HepG2 (cell line): ENCODE data around the gene GPS1. TPM values are rescaled to one million over a fixed set of nuclear protein-coding genes. Genes with fewer than 3 reads are reported as not detected.

Experiments used
- ATAC-seq: fragments of 200-7000 bp; cut with Tn5 transposase; 3 replicates; pipeline ENCODE4 v1.9.1; 2020; ENCODE audit warnings: mild to moderate bottlenecking, moderate library complexity
- BruUV-seq: library from RNA; stranded (reverse); fragments of 400-500 nt; replicated peaks from 2 replicates; lab custom pipeline; 2021; lab: Mats Ljungman, UMichigan
- CTCF ChIA-PET: fragments of 300-600 bp; formaldehyde crosslinking; extraction: SDS; loops from one replicate; lab custom pipeline; 2021; ENCODE audit warnings: low total read pairs, inconsistent platforms, low intra/inter-chr PET ratio; lab: Yijun Ruan, JAX
- POLR2A ChIA-PET: fragments of 350-600 bp; sonication (Branson Sonifier 250); formaldehyde crosslinking; loops from one replicate; lab custom pipeline; 2020; ENCODE audit warnings: antibody characterized with exemption, inconsistent platforms; lab: Yijun Ruan, JAX
- DNase-seq: peaks from one replicate; pipeline ENCODE4 v3.0.0-alpha.2; 2015; ENCODE audit warnings: low spot score
- FAIRE-seq: peaks from 3 replicates; lab custom pipeline; 2011; peaks lifted over from hg19 to GRCh38; lab: Jason Lieb, UNC
- H2AFZ ChIP-seq: one replicate; pipeline ENCODE4 v1.6.1; 2011; ENCODE audit warnings: low read length, inconsistent platforms
- H3K27ac ChIP-seq: fragments of 300-600 bp; 3 replicates; pipeline ENCODE4 v1.8.0; 2011; ENCODE audit warnings: mixed run types, mild to moderate bottlenecking, mixed read lengths, low read length, inconsistent platforms; ENCODE audit not compliant: insufficient read depth; ENCODE audit errors: extremely low read length
- H3K27me3 ChIP-seq, 2 experiments: fragments of 200-600 bp in 1 of 2; 2 replicates in 1 of 2; 3 replicates in 1 of 2; pipeline versions ENCODE4 v1.6.0 to v1.8.0; 2011; ENCODE audit warnings: low read length in 2 of 2, mild to moderate bottlenecking in 2 of 2, moderate library complexity in 2 of 2, inconsistent platforms in 1 of 2; ENCODE audit not compliant: insufficient read depth in 2 of 2, control insufficient read depth in 1 of 2
- H3K36me3 ChIP-seq, 2 experiments: fragments of 200-600 bp in 1 of 2; replicated peaks in 1 of 2; 2 replicates in 1 of 2; 3 replicates in 1 of 2; pipeline versions ENCODE4 v1.5.1 to v1.8.0; 2011; ENCODE audit warnings: low read length in 2 of 2, inconsistent platforms in 1 of 2; ENCODE audit not compliant: insufficient read depth in 2 of 2, control insufficient read depth in 1 of 2
- H3K4me1 ChIP-seq: 2 replicates; pipeline ENCODE4 v1.5.1; 2012; ENCODE audit warnings: low read length, inconsistent platforms; ENCODE audit not compliant: insufficient read depth
- H3K4me2 ChIP-seq: 2 replicates; pipeline ENCODE4 v1.6.0; 2011; ENCODE audit warnings: low read depth, low read length, inconsistent platforms
- H3K4me3 ChIP-seq, 3 experiments: fragments of 200-600 bp in 1 of 3; sonication (generic), shearing (Covaris generic) in 1 of 3; replicated peaks in 1 of 3; 2 replicates each; pipeline ENCODE4 v1.5.1; 2011 to 2016; ENCODE audit warnings: low read length in 3 of 3, inconsistent platforms in 2 of 3, low read depth in 2 of 3, mild to moderate bottlenecking in 2 of 3, control low read depth in 1 of 3, mixed read lengths in 1 of 3; ENCODE audit not compliant: insufficient read depth in 1 of 3
- H3K79me2 ChIP-seq: one replicate; pipeline ENCODE4 v1.6.1; 2011; ENCODE audit warnings: low read length, inconsistent platforms; ENCODE audit not compliant: insufficient read depth
- H3K9ac ChIP-seq: 2 replicates; pipeline ENCODE4 v1.6.0; 2011; ENCODE audit warnings: mild to moderate bottlenecking, low read depth, low read length, inconsistent platforms; ENCODE audit not compliant: insufficient read depth
- H3K9me3 ChIP-seq: 2 replicates; pipeline ENCODE4 v1.5.1; 2012; ENCODE audit warnings: mild to moderate bottlenecking, low read length
- H4K20me1 ChIP-seq: 2 replicates; pipeline ENCODE4 v1.6.0; 2011; ENCODE audit warnings: inconsistent platforms, mild to moderate bottlenecking, low read length, moderate library complexity; ENCODE audit not compliant: insufficient read depth
- ATRX ChIP-seq: sonication (generic); formaldehyde crosslinking; IDR thresholded peaks from 2 replicates; pipeline ENCODE4 v1.4.0; 2020; ENCODE audit warnings: missing genetic modification reagents, borderline replicate concordance
- CHCHD3 ChIP-seq: sonication (generic); formaldehyde crosslinking; IDR thresholded peaks from 2 replicates; pipeline ENCODE4 v1.8.0; 2022; ENCODE audit warnings: mild to moderate bottlenecking, missing genetic modification reagents, moderate library complexity
- HHEX ChIP-seq: IDR thresholded peaks from 2 replicates; pipeline ENCODE4 v1.6.1; 2016; ENCODE audit warnings: control low read depth
- HNRNPL ChIP-seq: fragments of 200-400 bp; formaldehyde crosslinking; IDR thresholded peaks from 2 replicates; pipeline ENCODE4 v1.6.1; 2017; ENCODE audit warnings: mild to moderate bottlenecking, low read depth, low read length
- KDM6A ChIP-seq: IDR thresholded peaks from 2 replicates; pipeline ENCODE4 v1.6.1; 2016; ENCODE audit warnings: low read depth
- MATR3 ChIP-seq: sonication (generic); formaldehyde crosslinking; IDR thresholded peaks from 2 replicates; pipeline ENCODE4 v1.4.0; 2020; ENCODE audit warnings: missing genetic modification reagents
- NCOA2 ChIP-seq: sonication (generic); formaldehyde crosslinking; IDR thresholded peaks from 2 replicates; pipeline ENCODE4 v1.8.0; 2022; ENCODE audit warnings: inconsistent platforms
- PAWR ChIP-seq: sonication (generic); formaldehyde crosslinking; IDR thresholded peaks from 2 replicates; pipeline ENCODE4 v1.4.0; 2020; ENCODE audit warnings: missing genetic modification reagents, mild to moderate bottlenecking, borderline replicate concordance
- PRMT3 ChIP-seq: sonication (generic); formaldehyde crosslinking; IDR thresholded peaks from 2 replicates; pipeline ENCODE4 v1.8.1; 2022; ENCODE audit warnings: low read depth, mild to moderate bottlenecking, moderate library complexity, missing genetic modification reagents, borderline replicate concordance
- SMAD9 ChIP-seq: sonication (generic); formaldehyde crosslinking; IDR thresholded peaks from 2 replicates; pipeline ENCODE4 v1.5.1; 2020; ENCODE audit warnings: mild to moderate bottlenecking, missing genetic modification reagents
- TCF7 ChIP-seq: sonication (generic); IDR thresholded peaks from 2 replicates; pipeline ENCODE4 v1.6.1; 2016; ENCODE audit warnings: antibody characterized with exemption, low read depth
- TIGD3 ChIP-seq: sonication (generic); formaldehyde crosslinking; IDR thresholded peaks from 2 replicates; pipeline ENCODE4 v1.5.1; 2020; ENCODE audit warnings: mild to moderate bottlenecking, missing genetic modification reagents, borderline replicate concordance
- USF2 ChIP-seq, 2 experiments: sonication (generic) in 1 of 2; formaldehyde crosslinking in 1 of 2; IDR thresholded peaks; 2 replicates each; pipeline versions ENCODE4 v1.5.1 to v1.6.1; 2011 to 2020; ENCODE audit warnings: borderline replicate concordance in 1 of 2, low read depth in 1 of 2, low read length in 1 of 2, mild to moderate bottlenecking in 1 of 2, missing genetic modification reagents in 1 of 2, moderate library complexity in 1 of 2
- ZNF138 ChIP-seq: sonication (generic); formaldehyde crosslinking; IDR thresholded peaks from 2 replicates; pipeline ENCODE4 v1.5.0; 2020; ENCODE audit warnings: mild to moderate bottlenecking, low read depth, missing genetic modification reagents
- ZNF205 ChIP-seq: IDR thresholded peaks from 2 replicates; pipeline ENCODE4 v1.6.1; 2018; ENCODE audit warnings: missing biosample characterization, missing genetic modification reagents
- ZNF260 ChIP-seq: sonication (generic); formaldehyde crosslinking; IDR thresholded peaks from 2 replicates; pipeline ENCODE4 v1.4.0; 2020; ENCODE audit warnings: missing genetic modification reagents, low read depth, mild to moderate bottlenecking, borderline replicate concordance
- ZNF30 ChIP-seq: sonication (generic); formaldehyde crosslinking; IDR thresholded peaks from 2 replicates; pipeline ENCODE4 v1.5.0; 2020; ENCODE audit warnings: mild to moderate bottlenecking, missing genetic modification reagents
- ZNF33B ChIP-seq: sonication (generic); formaldehyde crosslinking; IDR thresholded peaks from 2 replicates; pipeline ENCODE4 v1.5.1; 2020; ENCODE audit warnings: mild to moderate bottlenecking, missing genetic modification reagents
- ZNF468 ChIP-seq: sonication (generic); formaldehyde crosslinking; IDR thresholded peaks from 2 replicates; pipeline ENCODE4 v1.8.0; 2022; ENCODE audit warnings: mild to moderate bottlenecking, moderate library complexity, missing genetic modification reagents
- ZNF607 ChIP-seq: sonication (generic); formaldehyde crosslinking; IDR thresholded peaks from 2 replicates; pipeline ENCODE4 v1.5.1; 2020; ENCODE audit warnings: missing genetic modification reagents, mild to moderate bottlenecking, borderline replicate concordance
- WGBS: methylation state at CpG from one replicate; pipeline ENCODE4 v1.1.6; 2017; ENCODE audit warnings: low lambda C conversion rate; 5-methylcytosine and 5-hydroxymethylcytosine counted together
- in situ Hi-C: cut with HindIII; loops from 2 replicates; pipeline ENCODE4 v1.10.0; 2017; ENCODE audit warnings: low pct_unique_long_range_greater_than_20kb; ENCODE audit not compliant: extremely low pct_ligation_motif_present
- intact Hi-C: fragments of 100-400 bp; cut with micrococcal nuclease; formaldehyde crosslinking; loops from one replicate; pipeline ENCODE4 v1.10.0; 2022; ENCODE audit not compliant: unreplicated experiment
- polyA plus RNA-seq, 8 experiments: library from polyadenylated mRNA; depleted of rRNA in 3 of 8; stranded (reverse) in 7 of 8; unstranded in 1 of 8; fragments of >200 nt; fragmentation: Illumina TruSeq in 4 of 8; extraction: Trizol in 4 of 8; gene quantifications; 2 replicates each; pipeline versions ENCODE4 v1.2.1 to v1.2.3, GENCODE V29; 2011 to 2016; ENCODE audit warnings: low read depth in 4 of 8, missing spikeins in 1 of 8, mixed read lengths in 1 of 8; ENCODE audit not compliant: insufficient read depth in 1 of 8
- total RNA-seq, 5 experiments: library from RNA; depleted of rRNA; stranded (reverse); fragments of >200 nt; fragmentation: Illumina TruSeq; extraction: Trizol; gene quantifications; 2 replicates each; pipeline ENCODE4 v1.2.3, GENCODE V29; 2016; ENCODE audit warnings: low read depth in 1 of 5

The GPS1 gene
- total and polyA plus RNA-seq, 2 of the 13 experiments (the other 11 are each of a cell fraction or from before 2014, with no cell fraction given): 124 to 128 TPM

GRCh38 chr17:82021107-82021899 is 30.4 kb upstream of the GPS1 start:
- intact Hi-C loops: loop anchor here (1.0 to 5.0 kb wide), 5 partner anchors 21 to 154 kb away; no protein-coding TSS in a partner anchor
- peak; percentile 41 for ATAC-seq
- peak; percentile 93 for FAIRE-seq
- H4K20me1 ChIP-seq: no peaks in the 10 kb centered on the region; the same call in 1 of the 2 replicates
- POLR2A ChIA-PET: interaction anchor here (1.2 to 14.1 kb wide), 22 partner anchors 14 to 294 kb away, joined by 3 to 470 read pairs (median 9); partner anchors contain the start of genes ASPSCR1, DCXR, FASN and MAFG
- H2AFZ ChIP-seq: no peak overlapping the region
- no TSS peak for BruUV-seq
- H3K27me3 ChIP-seq: no peaks in the 10 kb centered on the region; a peak in 1 of 5 replicates
- H3K9me3 ChIP-seq: no peaks in the 10 kb centered on the region
- CTCF ChIA-PET: interaction anchor here (0.9 to 6.8 kb wide), 11 partner anchors 21 to 151 kb away, joined by 3 to 181 read pairs (median 5); partner anchors contain the start of genes ALYREF, ANAPC11 and NOTUM
- H3K4me2 ChIP-seq: peak overlapping the region; percentile 95
- DNase-seq: peak; percentile 86
- peak overlapping the region; percentile 78 for H3K27ac ChIP-seq
- H3K9ac ChIP-seq: peak overlapping the region; percentile 95
- peak overlapping the region; percentile 79 to 90 (median 88) for H3K4me3 ChIP-seq
- 3% methylated on average over 13 of the region's 25 CpGs for WGBS
- peaks cover 41% of the 10 kb centered on the region for H3K79me2 ChIP-seq
- peaks cover 4 to 8% of the 10 kb centered on the region in 2 experiments; a peak in 3 of 5 replicates for H3K36me3 ChIP-seq
- H3K4me1 ChIP-seq: peaks cover 82% of the 10 kb centered on the region
- in situ Hi-C loops: loop anchor here (5.0 kb wide), 1 partner anchor 64 kb away; no protein-coding TSS in a partner anchor
- TF ChIP-seq NCOA2 (CRISPR knock-in tag): peak; percentile 31; the same call in 1 of the 2 replicates
- TF ChIP-seq ZNF33B (CRISPR knock-in tag): peak; percentile 52; the same call in 1 of the 2 replicates
- no peak for TF ChIP-seq USF2 (IDR thresholded peaks at IDR 0.05; ENCODE audit: low read depth, low read length)
- TF ChIP-seq USF2 (CRISPR knock-in tag; IDR thresholded peaks at IDR 0.05; ENCODE audit: borderline replicate concordance): no peak
- no peak for TF ChIP-seq ZNF468 (CRISPR knock-in tag)
- no peak for TF ChIP-seq KDM6A
- peak; percentile 94 for TF ChIP-seq HNRNPL
- peak; percentile 19; the same call in 1 of the 2 replicates for TF ChIP-seq SMAD9 (CRISPR knock-in tag)
- 0 out of 2 replicates have a peak, but pooled peaks have one; percentile 31 for TF ChIP-seq PRMT3 (CRISPR knock-in tag)
- TF ChIP-seq CHCHD3 (CRISPR knock-in tag): peak; percentile 76; the same call in 1 of the 2 replicates
- 0 out of 2 replicates have a peak, but pooled peaks have one; percentile 78 for TF ChIP-seq PAWR (CRISPR knock-in tag)
- TF ChIP-seq HHEX (CRISPR knock-in tag): no peak
- TF ChIP-seq ZNF30: no peak; the same call in 1 of the 2 replicates
- TF ChIP-seq ATRX: no peak
- TF ChIP-seq ZNF138 (CRISPR knock-in tag): no peak
- TF ChIP-seq TIGD3 (CRISPR knock-in tag): peak; percentile 70; the same call in 1 of the 2 replicates
- no peak for TF ChIP-seq MATR3 (CRISPR knock-in tag)
- peak; percentile 38; the same call in 1 of the 2 replicates for TF ChIP-seq ZNF205 (CRISPR knock-in tag)
- peak; percentile 82; the same call in 1 of the 2 replicates for TF ChIP-seq ZNF607
- TF ChIP-seq ZNF260 (CRISPR knock-in tag): no peak
- no peak for TF ChIP-seq TCF7
